H1 (cell line): ENCODE results near the gene G6PC3.

Source experiments
- BCL11A ChIP-seq, 2 experiments: IDR thresholded peaks; one replicate each; pipeline ENCODE4 v1.6.1; 2011; ENCODE audit warnings: low read depth in 2 of 2, low read length in 2 of 2, mild to moderate bottlenecking in 2 of 2
- BRCA1 ChIP-seq: IDR thresholded peaks from 2 replicates; pipeline ENCODE4 v1.6.1; 2012; ENCODE audit warnings: low read depth, low read length, improper control_type of control experiment
- CEBPB ChIP-seq: IDR thresholded peaks from 2 replicates; pipeline ENCODE4 v1.6.1; 2012; ENCODE audit warnings: low read depth, low read length
- CTCF ChIP-seq, 3 experiments: IDR thresholded peaks; 1 replicate in 2 of 3; 2 replicates in 1 of 3; pipeline versions ENCODE4 v1.5.1 to v1.6.1; 2011; ENCODE audit warnings: low read length in 3 of 3, mild to moderate bottlenecking in 3 of 3, inconsistent platforms in 2 of 3, low read depth in 1 of 3, moderate library complexity in 1 of 3; ENCODE audit not compliant: insufficient read depth in 1 of 3; ENCODE audit errors: control extremely low read depth in 1 of 3
- EP300 ChIP-seq, 2 experiments: IDR thresholded peaks; 1 replicate in 1 of 2; 2 replicates in 1 of 2; pipeline ENCODE4 v1.6.1; 2011 to 2012; ENCODE audit warnings: low read depth in 2 of 2, low read length in 2 of 2, mild to moderate bottlenecking in 2 of 2, borderline replicate concordance in 1 of 2, inconsistent platforms in 1 of 2, moderate library complexity in 1 of 2
- EZH2 ChIP-seq: fragments of 200-600 bp; sonication (generic); IDR thresholded peaks from 2 replicates; pipeline ENCODE4 v1.7.1; 2012; ENCODE audit warnings: low read depth, mild to moderate bottlenecking, moderate library complexity, low read length, inconsistent platforms; ENCODE audit not compliant: severe bottlenecking
- JUN ChIP-seq: IDR thresholded peaks from 2 replicates; pipeline ENCODE4 v1.6.1; 2011; ENCODE audit warnings: low read depth, mild to moderate bottlenecking, improper control_type of control experiment, low read length
- NRF1 ChIP-seq: IDR thresholded peaks from 2 replicates; pipeline ENCODE4 v1.6.1; 2011; ENCODE audit warnings: mild to moderate bottlenecking, low read depth, low read length, improper control_type of control experiment
- POLR2A ChIP-seq, 2 experiments: IDR thresholded peaks; 1 replicate in 1 of 2; 2 replicates in 1 of 2; pipeline ENCODE4 v1.6.1; 2011; ENCODE audit warnings: low read depth in 2 of 2, low read length in 2 of 2, mild to moderate bottlenecking in 2 of 2; ENCODE audit errors: control extremely low read depth in 1 of 2
- POLR2AphosphoS5 ChIP-seq: IDR thresholded peaks from 2 replicates; pipeline ENCODE4 v1.6.1; 2011; ENCODE audit warnings: low read depth, low read length
- RAD21 ChIP-seq, 2 experiments: IDR thresholded peaks in 1 of 2; conservative IDR thresholded peaks in 1 of 2; 2 replicates each; pipeline ENCODE4 v1.6.1; 2011; ENCODE audit warnings: low read depth in 2 of 2, low read length in 2 of 2, improper control_type of control experiment in 1 of 2, inconsistent platforms in 1 of 2, mild to moderate bottlenecking in 1 of 2, moderate library complexity in 1 of 2
- TAF7 ChIP-seq: optimal IDR thresholded peaks from 2 replicates; pipeline ENCODE3; 2011; ENCODE audit warnings: low read depth, mild to moderate bottlenecking, inconsistent platforms, low read length, moderate library complexity, borderline replicate concordance
- TCF12 ChIP-seq: IDR thresholded peaks from 2 replicates; pipeline ENCODE4 v1.6.1; 2011; ENCODE audit warnings: low read depth, mild to moderate bottlenecking, low read length
- USF2 ChIP-seq: IDR thresholded peaks from 2 replicates; pipeline ENCODE4 v1.6.1; 2011; ENCODE audit warnings: low read length, improper control_type of control experiment

- TF ChIP-seq POLR2A (IDR thresholded peaks at IDR 0.05; ENCODE audit: control extremely low read depth in 1 of 2, low read depth in 2 of 2, low read length in 2 of 2) (no peak), TCF12 (no peak), CTCF (IDR thresholded peaks at IDR 0.05; ENCODE audit: control extremely low read depth in 1 of 3, insufficient read depth in 1 of 3, low read depth in 1 of 3, low read length in 3 of 3) (no peak), EZH2 (no peak), NRF1 (no peak), EP300 (IDR thresholded peaks at IDR 0.05; ENCODE audit: borderline replicate concordance in 1 of 2, low read depth in 2 of 2, low read length in 2 of 2) (no peak), BRCA1 (no peak), BCL11A (IDR thresholded peaks at IDR 0.05; ENCODE audit: low read depth in 2 of 2, low read length in 2 of 2) (no peak), RAD21 (IDR thresholded peaks at IDR 0.05 in 1 of 2, conservative IDR thresholded peaks at IDR 0.05 in 1 of 2; ENCODE audit: low read depth in 2 of 2, low read length in 2 of 2) (no peak), TAF7 (no peak), JUN (no peak), CEBPB (no peak), USF2 (no peak; the same call in 1 of the 2 replicates), POLR2AphosphoS5 (no peak; the same call in 1 of the 2 replicates)
Observed at GRCh38 chr17:44122816-44123355, 52.4 kb downstream of the G6PC3 start.
